ENCODE data around the gene KHDRBS1.
"Not testable (repeated sequence)": the region's sequence is repeated elsewhere in the genome, so short reads cannot be mapped to it uniquely, and the experiment has no call there.

Gene KHDRBS1

GRCh38 chr1:32065613-32066488 is 52.2 kb downstream of the KHDRBS1 start:
- not testable (repeated sequence) for DNase-seq (ENCODE audit: low spot score)

GRCh38 chr1:32066489-32066873 is 52.8 kb downstream of the KHDRBS1 start:
- DNase-seq (ENCODE audit: low spot score), result peak; percentile 32

DNA sequence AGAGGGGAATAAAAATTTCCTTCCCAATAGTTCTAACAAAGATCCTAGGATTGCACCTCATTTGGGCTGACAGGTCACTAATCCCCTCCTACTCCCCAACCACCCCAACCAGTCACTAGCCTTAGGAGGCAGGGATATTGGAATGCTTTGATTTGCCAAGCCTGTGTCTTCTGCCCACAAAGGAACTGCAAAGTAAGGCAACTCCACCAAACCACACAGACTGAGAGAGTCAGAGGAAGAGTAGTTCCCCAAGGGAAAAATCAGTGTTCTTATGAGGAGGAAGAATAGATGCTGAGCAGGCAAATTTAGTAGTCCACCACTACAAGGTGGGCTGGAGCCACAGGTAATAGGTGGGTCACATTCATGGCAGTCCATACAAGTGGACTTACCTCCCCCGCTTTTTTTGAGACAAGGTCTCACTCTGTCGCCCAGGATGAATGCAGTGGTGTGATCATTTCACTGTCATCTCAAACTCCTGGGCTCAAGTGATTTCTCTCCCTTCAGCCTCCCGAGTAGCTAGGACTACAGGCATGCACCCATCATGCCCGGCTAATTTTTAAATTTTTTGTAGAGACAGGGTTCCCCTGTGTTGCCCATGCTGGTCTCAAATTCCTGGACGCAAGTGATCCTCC is 55.4 kb downstream of the KHDRBS1 start:
- DNase-seq (ENCODE audit: low spot score), result no peak

DNA sequence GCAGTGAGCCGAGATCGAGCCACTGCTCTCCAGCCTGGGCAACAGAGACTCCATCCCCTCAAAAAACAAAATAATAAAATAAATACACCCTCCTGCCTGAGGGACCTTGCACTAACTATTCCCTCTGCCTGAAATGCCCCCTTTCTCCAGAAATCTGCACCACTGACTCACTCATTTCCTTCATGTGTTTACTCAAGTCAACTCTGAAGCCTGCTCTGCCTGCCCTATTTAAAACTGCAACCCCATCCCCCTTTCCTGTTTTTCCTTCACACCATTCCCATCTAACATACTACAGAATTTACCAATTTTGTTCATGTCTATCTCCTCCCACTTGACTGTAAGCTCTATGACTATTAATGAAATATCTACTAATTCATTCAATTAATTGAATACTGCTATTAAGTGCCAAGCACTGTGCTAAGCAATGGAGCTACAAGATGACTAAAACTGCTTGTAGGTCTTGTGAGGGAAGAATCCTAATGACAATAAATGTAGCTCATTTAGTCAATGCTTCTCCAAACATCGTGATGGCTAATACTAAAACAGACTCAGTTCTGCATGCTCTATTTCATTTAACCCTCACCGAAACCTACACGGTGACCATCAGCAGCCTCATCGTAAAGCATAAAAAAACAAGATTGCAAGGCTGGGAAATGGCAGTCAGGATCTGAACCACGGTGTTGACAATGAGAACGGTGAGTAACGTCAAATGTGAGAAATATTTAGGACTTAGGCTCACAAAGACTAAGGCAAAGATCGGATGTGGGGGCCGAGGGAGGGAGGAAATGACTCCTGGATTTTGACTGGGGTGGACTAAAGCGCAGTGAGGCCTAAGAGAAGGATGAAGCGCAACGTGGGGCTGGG is 58.3 kb downstream of the KHDRBS1 start:
- peak; percentile 10 for DNase-seq (ENCODE audit: low spot score)

DNA sequence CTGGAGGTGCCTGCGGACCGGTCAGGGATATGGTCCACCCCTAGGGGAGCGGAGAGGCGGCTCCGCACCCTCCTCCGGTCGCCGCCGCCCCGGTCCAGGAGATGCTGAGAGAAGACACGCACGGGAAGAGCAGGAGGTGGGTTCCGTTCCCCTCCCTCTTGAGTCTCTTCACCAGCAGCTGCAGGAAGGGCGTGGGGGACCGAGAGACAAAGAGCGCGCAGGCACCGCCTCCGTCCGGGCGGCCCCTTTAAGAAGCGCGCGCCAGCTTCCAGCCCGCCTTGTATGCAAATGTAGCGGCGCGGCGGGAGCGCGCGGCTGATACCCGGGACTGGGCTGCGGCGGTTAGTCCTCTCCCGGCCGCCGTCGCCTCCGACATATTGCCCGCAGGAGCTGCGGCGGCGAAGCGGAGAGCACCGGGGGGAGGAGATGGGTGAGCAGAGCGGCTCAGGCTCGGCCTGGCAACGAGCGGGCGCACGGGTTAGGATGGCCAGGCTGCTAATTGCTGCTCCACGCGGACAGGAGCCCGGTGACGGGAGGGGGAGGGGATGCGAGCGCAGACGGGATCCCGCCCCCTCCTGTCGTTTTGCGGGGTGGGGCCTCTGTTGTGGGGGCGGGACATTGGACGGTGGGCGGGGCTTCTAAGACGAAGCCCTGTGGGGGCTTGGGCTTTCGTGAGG is 59.1 kb downstream of the KHDRBS1 start, which contains the start of gene TMEM39B:
Gene TMEM39B (plus strand): TSS at position 318 of the 677 bp plus-strand sequence. CDS start 109 bp downstream, at position 427.
- peak; percentile 94 for DNase-seq (ENCODE audit: low spot score)

DNA sequence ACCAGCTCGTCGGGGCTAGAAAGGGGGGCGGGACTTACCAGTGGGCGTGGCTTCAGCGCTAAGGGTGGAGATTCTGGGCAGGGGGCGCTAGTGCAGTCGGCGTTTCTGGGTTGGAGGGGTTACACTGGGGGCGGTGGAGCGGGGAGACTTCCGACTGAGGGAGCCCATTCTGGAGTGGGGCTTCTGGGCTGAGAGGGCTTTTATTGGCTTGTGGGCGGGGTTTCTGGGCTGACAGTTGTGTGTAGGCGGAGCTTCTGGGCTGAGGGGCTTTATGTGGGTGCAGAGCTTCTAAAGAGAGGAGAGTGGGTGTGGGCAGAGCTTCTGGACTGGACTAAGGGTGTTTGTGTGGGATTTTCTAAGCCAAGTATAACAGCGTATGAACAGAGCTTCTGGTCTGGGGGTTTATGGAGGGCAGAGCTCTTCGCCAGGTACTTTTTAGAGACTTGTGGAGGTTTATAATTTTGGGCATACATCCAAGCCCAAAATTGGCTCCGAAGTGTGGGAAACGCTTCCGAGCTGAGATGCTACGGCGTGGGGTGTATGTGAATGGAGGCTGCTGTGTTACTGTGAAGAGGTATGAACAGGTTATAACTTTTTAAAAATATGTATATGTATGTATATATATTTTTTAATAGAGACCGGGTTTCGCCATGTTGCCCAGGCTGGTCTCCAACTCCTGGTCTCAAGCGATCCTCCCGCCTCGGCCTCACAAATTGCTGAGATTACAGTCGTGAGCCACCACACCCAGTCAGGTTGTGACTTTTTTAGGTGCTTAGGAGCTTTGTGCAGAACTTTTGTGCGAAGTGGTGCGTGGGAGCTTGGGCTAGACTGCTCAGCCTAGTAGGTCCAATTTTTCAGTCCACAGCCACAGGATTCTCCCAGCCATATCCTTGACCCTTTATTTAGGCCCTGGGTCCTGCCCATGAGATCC is 59.9 kb downstream of the KHDRBS1 start:
- no peak for DNase-seq (ENCODE audit: low spot score)

DNA sequence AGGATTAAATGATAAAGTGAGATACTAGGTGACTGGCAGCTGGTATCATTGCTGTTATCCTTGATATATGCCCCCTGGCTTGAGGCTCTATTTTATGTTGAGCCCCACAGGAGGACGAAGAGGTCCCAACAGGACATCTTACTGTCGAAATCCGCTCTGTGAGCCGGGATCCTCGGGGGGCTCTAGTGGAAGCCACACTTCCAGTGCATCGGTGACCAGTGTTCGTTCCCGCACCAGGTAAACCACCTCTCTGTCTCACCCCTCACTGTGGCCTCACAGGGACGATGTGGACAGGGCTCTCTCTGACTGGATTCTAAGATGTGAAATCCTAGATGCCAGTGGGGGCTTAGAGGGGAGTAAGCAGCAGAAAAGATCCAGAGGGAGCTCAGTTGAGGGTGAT is 61.2 kb downstream of the KHDRBS1 start:
- no peak for DNase-seq (ENCODE audit: low spot score)

DNA sequence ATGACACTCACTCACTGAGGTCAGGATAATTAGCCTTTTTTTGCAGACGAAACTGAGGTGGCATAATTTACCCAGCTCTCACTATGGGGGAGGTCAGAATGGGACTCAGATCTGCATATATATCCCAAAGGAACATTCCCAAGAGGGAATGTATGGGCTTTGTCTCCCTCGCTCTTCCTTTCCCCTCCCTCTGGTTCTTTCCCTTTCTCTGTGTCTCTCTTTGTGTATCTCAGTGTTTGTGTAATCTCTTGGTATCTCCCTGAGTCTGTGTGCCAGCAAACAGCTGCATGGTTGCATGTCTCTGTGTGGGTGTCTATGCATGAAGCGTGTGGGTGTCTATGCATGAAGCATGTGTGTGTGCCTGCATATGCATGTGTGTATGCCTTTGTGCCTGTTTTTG is 63.8 kb downstream of the KHDRBS1 start:
- no peak for DNase-seq (ENCODE audit: low spot score)

GRCh38 chr1:32082022-32082421 is 68.4 kb downstream of the KHDRBS1 start:
- no peak for DNase-seq (ENCODE audit: low spot score)

GRCh38 chr1:32086381-32086780 is 72.7 kb downstream of the KHDRBS1 start:
- DNase-seq (ENCODE audit: low spot score), result not testable (repeated sequence)

DNA sequence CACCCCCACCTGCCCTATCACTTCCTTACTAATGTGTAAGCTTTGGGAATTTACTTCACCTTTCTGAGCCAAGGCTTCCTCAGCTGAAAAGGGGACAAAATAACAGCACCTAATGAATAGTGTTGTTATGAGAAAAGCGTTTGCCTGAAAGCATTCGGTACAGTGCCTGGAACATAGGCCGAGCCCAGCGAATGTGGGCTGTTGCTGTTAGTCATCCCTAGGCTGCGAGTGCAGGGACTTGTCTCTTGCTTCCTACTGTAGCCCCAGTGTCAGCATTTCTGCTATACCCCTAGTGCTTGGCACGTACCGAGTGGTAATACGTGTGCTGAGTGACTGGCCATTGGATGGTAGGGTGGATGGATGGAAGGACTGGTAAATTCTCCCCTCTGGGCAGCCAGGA is 77.5 kb downstream of the KHDRBS1 start:
- no peak for DNase-seq (ENCODE audit: low spot score)

DNA sequence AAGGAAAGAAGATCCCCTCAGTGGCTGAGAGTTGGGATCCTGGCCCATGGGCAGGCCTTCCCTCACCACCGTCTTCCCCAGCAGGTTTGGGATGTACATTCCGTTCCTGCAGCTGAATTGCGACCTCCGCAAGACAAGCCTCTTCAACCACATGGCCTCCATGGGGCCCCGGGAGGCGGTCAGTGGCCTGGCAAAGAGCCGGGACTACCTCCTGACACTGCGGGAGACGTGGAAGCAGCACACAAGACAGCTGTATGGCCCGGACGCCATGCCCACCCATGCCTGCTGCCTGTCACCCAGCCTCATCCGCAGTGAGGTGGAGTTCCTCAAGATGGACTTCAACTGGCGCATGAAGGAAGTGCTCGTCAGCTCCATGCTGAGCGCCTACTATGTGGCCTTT is 77.9 kb downstream of the KHDRBS1 start:
- DNase-seq (ENCODE audit: low spot score), result no peak
